ENCODE results near the gene C11orf68.

DNA sequence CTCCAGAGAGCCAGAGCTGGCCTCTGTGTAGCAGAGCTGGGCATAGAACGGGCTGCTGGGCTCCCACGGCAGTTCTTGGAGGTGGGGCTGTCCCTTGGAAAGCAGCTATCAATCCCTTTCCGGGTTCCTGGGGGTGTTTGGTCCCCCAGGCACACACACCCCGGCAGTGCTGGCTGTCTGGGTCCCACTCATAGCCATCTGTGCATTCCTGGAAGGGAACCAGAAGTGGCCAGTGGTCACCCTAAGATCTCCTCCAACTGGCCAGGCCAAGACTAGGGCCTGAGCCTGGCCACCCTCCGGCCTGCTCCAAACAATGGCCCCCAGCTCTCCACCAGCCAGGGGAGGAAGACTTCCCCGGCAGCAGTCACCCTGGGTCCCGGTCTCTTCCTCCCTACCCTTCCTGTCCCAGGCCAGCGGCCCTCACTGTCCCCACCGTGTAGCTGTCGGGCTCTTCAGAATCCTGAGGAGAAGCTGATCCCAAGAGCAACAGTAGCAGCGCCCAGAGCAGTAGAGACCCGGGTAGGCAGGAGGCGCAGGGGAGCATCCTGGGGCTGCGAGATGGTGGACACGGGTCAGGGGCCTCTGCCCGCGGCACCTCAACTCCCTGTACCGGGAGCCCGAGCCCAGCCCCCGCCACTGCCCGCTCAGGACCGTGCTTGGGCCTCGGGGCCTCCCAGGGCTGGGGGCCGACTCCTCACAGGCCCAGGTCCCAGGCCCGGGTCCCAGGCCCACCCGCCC, 46.9 kb downstream of the C11orf68 start:
- TF ChIP-seq, protein P1, sequence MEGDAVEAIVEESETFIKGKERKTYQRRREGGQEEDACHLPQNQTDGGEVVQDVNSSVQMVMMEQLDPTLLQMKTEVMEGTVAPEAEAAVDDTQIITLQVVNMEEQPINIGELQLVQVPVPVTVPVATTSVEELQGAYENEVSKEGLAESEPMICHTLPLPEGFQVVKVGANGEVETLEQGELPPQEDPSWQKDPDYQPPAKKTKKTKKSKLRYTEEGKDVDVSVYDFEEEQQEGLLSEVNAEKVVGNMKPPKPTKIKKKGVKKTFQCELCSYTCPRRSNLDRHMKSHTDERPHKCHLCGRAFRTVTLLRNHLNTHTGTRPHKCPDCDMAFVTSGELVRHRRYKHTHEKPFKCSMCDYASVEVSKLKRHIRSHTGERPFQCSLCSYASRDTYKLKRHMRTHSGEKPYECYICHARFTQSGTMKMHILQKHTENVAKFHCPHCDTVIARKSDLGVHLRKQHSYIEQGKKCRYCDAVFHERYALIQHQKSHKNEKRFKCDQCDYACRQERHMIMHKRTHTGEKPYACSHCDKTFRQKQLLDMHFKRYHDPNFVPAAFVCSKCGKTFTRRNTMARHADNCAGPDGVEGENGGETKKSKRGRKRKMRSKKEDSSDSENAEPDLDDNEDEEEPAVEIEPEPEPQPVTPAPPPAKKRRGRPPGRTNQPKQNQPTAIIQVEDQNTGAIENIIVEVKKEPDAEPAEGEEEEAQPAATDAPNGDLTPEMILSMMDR (IDR thresholded peaks at IDR 0.05): no peak
- no peak for TF ChIP-seq ZFX (IDR thresholded peaks at IDR 0.05; ENCODE audit: borderline replicate concordance)

Data from 22Rv1 (cell line).